Renal pelvis (tissue), 4 donors: ENCODE measurements around the gene TNPO2. TPM values are rescaled to one million over a fixed set of nuclear protein-coding genes. Genes with fewer than 3 reads are reported as not detected.
"Not testable (repeated sequence)": the region's sequence is repeated elsewhere in the genome, so short reads cannot be mapped to it uniquely, and the experiment has no call there.

Source experiments
- DNase-seq: peaks from one replicate; pipeline ENCODE4 v3.0.0-alpha.2; 2013
- polyA plus RNA-seq, 3 donors: library from polyadenylated mRNA; unstranded; fragments of 120-200 nt; gene quantifications; one replicate each; pipeline ENCODE4 v1.2.1, GENCODE V29; 2013; ENCODE audit not compliant: insufficient read length in 3 of 3

Gene TNPO2
- polyA plus RNA-seq, 3 donors, result 73.6 to 96.4 (median 81.7) TPM

DNA sequence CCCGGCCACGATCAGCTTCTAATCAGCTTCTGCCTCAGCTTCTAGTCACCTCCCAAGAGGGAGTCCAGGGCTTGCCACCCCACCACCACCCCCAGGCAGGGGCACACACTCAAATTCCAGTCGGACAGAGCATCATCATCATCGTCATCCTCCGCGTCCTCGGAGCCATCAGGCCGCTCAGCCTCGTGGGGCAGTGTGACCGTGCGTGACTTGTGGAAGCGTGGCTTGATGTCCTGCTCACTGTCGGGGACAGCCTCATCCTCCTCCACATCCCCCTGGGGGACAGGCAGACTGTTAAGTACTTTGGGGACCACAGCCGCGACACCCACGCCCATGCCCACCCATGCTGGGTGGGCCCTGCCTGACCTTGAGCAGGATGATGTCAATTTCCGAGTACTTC is 12.5 kb downstream of the TNPO2 start:
- DNase-seq, result no peak

DNA sequence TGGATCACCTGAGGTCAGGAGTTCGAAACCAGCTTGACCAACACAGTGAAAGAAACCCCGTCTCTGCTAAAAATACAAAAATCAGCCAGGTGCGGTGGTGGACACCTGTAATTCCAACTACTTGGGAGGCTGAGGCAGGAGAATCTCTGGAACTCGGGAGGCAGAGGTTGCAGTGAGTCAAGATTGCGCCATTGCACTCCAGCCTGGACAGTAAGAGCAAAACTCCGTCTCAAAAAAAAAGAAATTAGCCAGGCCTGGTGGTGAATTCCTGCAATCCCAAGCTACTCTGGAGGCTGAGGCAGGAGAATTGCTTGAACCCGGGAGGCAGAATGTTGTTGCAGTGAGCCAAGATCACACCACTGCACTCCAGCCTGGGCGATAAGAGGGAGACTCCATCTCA is 15.1 kb downstream of the TNPO2 start:
- DNase-seq, result no peak

DNA sequence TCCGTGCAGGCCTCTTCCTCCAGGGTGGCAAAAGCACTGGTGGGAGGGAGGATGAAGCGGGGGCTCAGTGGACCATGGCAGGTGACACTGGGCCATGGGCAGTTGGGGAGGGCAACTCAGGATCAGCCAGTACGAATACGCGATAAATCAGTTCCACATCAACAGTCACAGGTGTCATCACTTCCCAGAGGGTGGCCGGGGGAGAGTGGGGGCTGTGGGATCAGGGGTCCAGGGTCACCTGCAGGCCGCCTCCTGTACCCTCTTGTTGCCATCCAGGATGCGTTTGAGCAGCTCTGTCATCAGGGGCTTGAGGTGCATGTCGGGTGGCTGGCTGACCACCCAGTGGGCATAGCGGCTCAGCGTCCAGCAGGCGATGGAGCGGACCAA is 17.4 kb downstream of the TNPO2 start:
- no peak for DNase-seq

DNA sequence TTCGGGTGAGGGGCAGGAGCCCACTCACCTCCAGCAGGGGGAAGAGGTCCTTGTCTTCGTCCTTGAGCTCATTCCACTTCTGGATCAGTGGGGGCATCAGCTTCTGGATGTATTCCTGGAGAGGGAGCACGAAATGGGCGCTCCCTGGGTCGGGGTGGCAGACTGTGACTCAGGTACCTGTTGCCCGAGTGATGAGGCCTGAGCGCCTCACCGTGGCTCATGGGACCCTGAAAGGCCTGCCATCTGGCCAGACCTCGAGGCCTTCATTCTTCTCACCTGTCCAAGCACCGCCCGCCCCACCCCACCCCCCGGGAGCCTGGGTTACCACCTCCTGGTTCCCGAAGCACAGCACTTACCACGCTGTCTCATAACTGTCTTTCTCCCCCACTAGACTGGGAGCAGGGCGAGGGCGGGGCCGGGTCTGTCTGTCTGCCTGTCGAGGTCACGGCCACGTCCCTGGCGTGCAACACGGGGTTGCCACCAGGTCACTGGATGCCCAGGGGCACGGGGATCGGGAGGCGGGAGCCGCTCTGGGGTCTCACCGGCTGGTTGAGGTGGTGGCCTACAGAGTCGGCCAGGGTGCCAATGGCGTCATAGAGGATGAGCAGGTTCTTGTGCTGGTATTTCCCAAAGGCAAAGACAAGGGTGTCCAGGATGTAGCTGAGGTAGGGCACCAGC is 17.9 kb downstream of the TNPO2 start:
- DNase-seq, result no peak

DNA sequence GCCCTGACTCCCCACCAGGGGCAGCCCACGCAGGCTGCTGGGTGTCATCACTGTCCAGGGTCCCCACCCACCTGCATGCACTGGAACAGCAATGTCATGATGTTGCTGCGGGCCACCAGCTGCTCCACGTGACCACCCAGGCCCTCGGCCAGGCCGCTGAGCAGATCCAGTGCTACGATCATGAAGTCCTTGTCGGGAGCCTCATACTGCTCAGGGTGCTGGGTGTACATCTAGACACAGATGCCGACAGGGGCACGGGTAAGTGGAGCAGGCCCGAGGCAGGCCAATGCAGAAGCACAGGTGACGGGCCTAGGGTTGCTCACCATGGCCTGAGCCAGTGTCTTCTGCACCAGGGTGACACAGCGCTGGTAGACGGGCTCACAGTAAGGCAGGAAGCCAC is 18.6 kb downstream of the TNPO2 start:
- no peak for DNase-seq

DNA sequence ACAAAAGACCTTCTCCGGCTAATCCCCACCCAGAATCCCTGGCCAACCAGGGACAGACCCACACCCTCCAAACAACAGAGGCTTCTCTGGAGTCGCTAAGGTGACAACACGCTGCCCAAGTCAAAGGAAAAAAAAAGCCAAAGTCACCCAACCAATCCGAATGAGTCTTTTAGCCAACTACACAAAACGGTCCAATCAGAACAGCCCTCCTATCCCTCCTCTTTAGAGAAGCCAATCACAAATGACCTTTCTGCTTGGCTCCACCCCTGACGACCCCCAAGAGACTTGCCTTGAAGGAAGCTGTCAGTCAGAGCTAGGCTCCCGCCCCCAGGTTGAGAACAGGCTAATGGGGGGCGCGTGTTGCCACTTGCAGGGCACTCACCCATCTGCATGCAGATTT is 20.7 kb downstream of the TNPO2 start:
- DNase-seq, result no peak

DNA sequence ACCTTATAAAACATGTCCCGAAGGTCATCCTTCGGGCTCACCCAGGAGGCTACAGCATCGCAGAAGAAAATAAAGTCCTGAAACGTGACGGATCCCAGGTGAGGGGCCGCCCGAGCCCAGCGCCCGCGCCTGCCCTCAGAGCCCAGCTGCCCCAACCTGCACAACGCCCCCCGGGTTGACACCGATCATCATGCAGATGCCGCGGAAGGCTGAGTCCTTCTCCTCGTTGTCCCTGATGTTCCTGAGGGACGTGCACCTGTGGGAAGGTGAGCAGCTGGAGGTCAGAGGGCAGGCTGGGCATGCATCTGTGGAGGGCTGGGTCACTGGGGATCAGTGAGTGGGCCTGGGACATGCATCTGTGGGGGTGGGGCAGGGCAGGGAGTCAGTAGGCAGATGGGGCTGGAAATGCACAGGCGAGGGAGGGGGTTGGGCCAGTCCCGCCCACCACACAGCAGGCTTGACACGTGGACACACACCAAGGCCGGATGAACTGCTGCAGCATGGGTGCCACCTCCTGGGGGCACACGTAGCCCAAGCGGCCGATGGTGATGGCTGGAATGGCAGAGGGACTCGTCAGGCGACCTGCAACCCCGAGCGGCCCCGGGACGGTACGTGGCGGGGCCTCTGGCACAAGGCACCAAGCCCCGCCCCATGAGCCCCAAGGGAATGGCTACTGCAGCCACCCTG is 22.0 kb downstream of the TNPO2 start:
- DNase-seq, result no peak

DNA sequence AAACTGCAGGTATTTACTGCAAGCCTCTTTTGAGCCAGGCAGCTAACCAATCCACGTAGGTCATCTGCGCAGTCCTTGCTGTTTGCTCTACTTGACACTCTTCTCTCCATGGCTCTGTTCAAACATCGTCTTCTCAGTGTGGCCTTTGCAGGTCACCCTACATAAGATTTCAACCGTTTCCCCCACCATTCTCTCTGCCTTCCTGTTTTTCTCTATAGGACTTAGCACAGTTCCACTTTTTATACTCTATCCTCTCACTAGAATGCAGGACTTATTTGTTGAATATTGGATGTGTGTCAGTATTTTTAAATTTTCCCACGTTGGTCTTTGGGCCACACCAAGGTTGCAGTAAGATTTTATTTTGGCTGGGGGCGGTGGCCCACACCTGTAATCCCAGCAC is 25.6 kb downstream of the TNPO2 start:
- no peak for DNase-seq

DNA sequence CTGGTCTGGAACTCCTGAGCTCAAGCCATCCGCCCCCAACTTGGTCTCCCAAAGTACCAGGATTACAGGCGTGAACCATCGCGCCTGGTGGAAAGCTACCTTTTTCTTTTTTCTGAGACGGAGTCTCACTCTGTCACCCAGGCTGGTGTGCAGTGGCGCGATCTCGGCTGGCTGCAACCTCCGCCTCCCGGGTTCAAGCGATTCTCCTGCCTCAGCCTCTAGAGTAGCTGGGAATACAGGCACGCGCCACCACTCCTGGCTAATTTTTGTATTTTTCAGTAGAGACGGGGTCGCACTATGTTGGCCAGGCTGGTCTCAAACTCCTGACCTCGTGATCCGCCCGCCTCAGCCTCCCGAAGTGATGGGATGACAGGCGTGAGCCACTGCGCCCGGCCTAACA is 26.3 kb downstream of the TNPO2 start:
- DNase-seq, result not testable (repeated sequence)

DNA sequence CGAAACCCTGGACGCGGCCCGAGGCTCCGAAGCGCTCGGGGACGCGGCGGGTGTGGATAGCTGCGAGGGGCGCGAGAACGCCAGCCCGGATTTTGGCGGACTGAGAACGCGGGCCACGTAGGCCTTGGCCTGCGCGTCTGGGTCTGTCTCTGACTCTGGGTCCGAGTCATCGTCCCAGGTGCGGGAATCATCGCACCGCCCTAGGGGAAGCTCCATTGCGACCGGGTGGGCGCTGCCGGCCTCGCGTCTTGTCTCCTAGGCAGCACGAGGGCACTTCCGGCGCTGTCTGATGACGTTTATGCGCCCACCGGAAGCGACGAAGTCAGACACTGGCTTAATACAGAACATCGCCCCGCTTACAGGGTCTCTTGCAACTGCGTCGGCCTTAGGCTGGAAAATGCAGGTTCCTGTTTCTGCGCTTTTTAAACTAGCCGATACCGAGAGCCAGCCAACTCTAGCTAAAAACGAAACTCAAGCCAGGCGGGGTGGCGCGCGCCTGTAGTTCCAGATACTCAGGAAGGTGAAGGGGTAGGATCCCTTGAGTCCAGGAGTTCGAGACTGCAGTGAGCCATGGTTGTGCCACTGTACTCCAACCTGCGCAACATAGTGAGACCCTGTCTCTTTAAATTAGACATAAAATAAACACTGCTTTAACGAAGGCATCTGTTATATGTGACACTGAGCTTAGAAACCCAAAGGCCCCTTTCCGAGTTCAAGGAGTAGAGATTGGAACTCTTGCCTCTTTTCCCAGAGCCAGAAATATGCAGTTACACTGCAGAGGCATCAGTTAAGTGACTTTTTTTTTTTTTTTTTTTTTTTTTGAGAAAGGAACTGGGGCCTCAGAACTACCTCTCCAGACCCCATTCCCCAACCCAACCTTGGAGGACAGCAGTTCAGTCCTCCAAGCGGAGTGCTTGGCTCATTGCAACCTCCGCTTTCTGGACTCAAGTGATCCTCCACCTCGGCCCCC is 27.1 kb downstream of the TNPO2 start, which contains the start of gene FBXW9:
Gene FBXW9, minus strand, starts transcription at position 266 of the 970 bp plus-strand sequence. Its CDS starts 50 bp downstream, at position 216.
- peak; percentile 96 for DNase-seq

DNA sequence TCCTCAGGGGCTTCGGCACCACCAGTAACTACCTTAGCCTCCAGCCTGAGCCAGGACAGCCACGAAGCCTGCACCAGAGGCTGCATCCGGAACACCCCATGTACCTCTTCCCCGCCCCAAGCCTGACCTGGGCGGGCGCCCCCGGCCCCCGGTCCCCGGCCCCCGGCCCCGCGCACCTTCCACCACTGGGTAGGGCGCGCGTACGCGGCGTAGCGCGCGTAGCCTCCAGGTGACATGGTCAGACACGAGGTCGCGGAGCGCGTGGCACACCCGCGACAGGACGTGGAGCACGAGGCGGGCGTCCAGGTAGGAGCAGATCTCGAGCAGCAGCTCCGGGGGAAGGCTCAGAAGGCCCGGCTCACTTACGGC is 27.8 kb downstream of the TNPO2 start:
- no peak for DNase-seq

DNA sequence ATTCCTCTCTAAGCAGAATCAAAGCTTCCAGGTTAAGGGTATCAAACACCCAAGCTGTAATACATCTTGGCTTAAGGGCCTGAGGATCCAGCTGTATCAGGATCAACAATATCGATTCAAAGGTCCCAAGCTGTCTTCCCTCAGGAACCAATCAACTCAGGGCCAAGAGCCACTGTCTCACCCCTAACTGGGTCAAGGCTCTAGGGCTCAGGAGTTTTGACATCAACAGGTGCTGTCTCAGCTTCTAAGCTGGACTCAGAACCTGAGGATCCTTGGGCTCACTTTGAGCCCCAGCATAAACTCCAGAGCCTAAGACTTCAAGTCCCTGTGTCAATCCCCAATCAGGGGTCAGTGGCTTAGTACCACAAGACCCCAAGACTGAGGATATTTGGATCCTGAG is 28.2 kb downstream of the TNPO2 start:
- no peak for DNase-seq

DNA sequence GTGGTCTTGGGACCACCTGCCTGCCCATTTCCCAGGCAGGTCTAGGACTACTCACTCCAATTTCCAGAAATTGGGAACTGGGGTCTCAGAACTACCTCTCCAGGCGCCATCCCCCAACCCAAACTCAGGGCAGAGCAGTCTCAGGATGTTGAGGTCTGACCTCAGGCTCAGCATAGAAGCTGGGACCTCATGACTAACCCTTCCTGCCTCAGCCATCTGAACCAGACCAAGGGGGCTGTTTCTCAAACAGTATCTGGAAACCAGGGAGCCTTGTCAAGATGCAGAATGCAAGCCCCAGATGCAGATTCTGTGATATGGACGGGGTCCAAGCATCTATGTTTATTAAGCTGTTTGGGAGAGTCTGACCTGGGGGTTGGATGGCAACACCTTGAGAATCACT is 28.6 kb downstream of the TNPO2 start:
- DNase-seq, result no peak

DNA sequence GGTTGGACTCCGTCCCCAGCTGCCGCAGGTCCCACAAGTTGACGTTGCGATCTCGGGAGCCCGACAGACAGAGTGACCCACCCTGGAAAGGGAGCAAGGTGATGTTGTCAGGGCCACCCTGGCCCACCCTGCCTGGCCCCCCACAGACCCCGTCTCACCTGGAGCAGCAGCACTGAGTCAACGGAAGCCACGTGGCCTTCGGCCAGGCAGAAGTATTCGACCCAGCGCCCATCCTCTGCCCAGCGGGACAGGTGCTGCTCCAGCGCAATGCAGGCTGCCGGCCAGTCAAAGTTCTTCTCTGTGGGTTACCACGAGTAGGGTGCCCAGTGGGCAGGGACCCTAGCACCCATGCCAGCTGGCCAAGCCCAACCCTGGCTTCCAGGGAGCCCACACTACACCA is 29.1 kb downstream of the TNPO2 start:
- DNase-seq, result no peak

DNA sequence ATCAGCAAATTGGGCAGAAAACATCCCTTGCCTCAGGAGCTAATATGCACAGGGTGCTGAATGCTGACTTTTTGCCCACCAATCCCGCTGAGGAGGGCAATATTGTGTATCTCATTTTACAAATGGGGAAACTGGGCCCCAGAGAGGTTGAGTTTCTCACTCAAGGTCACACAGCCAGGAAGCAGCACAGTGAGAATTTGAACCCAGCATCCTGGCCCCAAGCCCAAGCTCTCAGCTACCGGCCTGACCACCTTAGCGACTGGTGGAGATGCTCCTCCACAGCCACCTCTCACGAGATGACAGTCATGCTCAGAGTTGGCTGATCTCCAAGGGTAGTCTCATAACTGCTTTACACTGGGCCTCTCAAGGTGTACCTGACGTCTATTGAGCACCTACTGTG is 30.8 kb downstream of the TNPO2 start:
- DNase-seq, result no peak

DNA sequence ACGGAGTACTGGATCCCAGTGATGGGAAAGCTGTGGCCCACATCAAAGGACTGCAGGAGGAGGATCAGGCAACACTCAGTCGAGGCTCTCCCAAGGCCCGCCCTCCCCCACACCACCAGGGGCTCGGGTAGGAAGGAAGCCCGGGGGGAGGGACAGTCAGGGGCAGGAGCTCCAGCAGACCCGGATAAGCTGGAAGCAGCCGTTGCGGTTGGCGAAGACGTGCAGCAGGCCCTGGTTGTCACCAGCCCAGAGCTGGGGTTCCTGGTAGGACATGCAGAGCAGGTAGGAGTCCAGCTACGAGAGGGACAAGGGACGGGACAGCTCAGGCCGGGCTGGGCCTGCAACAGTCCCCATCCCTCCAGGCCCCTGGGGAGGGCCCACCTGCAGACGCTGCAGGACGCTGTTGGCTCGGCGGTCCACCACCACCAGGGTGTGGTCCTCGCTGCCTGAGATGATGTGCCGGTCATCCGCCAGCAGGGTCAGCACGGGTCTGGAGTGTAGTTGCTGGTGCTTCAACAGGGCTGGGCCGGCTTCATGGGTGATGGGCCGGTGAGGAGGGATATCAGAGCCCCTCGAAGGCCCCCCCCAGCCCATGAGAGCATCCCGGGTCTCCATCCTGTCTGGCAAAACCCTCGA is 34.0 kb downstream of the TNPO2 start:
- no peak for DNase-seq

DNA sequence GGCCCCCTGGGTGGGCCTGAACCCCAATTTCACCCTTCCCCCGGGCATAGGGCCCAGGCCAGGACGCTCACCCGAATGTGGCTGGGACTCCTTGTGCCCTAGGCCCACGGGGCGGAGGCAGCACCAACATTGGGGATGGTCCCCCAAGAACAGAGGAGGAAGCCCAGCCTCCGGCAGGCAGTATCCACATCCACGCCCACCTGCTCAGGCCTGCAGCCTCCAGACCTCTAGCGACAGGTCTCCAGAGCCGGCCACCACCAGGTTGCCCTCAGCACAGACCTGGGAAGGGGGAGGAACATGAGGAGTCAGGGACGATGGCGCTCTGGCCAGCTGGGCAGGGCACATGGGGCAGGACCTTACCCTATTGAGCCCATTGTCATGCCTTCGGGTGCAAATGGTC is 34.7 kb downstream of the TNPO2 start:
- DNase-seq, result no peak

DNA sequence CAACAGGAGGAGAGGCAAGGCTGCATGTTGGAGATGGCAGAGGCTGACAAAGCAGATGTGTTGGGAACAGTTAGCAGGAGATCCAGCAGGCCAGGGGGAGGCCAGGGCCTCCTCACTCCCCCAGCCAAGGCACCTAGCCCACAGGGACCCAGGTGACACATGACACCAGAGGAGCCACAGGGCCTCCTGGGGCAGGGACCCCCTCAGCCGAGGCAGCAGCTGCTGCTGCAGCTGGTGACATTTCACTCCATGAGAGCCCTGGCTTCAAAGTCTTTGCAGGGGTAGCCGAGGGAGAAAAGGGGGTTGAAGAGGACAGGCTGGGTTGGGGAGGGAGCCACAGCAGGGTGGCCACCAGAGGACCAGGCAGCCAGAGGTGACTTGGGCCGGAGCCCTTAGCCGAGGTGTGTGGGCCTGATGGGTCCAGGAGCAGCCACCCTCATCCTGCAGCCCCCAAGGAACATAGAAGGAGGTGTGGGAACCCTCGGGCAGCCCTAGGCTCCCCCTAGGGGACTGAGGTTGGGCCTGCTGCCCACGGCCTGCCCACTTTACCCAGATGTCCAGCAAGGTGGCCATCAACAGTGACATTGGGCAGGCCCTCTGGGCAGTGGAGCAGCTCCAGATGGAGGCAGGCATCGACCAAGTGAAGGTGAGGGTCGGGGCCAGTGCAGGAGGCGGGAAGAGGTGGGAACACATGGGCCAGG is 36.1 kb downstream of the TNPO2 start, which contains the start of gene GNG14:
Gene GNG14, plus strand, starts transcription at position 503 of the 701 bp plus-strand sequence. Its CDS starts 51 bp downstream, at position 554.
- DNase-seq, result no peak

DNA sequence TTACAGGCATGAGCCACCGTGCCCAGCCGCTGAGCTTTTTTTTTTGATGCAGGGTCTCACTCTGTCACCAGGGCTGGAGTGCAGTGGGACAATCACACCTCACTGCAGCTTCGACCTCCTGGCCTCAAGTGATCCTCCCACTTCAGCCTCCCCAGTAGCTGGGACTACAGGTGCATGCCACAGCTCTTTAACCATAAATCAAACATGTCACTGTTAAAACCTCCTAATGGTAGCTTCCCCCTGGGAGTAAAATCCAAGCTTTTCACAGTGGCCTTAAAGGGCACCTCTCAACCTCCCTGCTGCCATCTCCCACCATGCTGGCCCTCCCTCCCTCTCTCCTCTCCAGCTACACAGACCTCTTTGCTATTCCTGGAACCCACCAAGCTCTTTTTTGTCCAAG is 37.9 kb downstream of the TNPO2 start:
- no peak for DNase-seq

DNA sequence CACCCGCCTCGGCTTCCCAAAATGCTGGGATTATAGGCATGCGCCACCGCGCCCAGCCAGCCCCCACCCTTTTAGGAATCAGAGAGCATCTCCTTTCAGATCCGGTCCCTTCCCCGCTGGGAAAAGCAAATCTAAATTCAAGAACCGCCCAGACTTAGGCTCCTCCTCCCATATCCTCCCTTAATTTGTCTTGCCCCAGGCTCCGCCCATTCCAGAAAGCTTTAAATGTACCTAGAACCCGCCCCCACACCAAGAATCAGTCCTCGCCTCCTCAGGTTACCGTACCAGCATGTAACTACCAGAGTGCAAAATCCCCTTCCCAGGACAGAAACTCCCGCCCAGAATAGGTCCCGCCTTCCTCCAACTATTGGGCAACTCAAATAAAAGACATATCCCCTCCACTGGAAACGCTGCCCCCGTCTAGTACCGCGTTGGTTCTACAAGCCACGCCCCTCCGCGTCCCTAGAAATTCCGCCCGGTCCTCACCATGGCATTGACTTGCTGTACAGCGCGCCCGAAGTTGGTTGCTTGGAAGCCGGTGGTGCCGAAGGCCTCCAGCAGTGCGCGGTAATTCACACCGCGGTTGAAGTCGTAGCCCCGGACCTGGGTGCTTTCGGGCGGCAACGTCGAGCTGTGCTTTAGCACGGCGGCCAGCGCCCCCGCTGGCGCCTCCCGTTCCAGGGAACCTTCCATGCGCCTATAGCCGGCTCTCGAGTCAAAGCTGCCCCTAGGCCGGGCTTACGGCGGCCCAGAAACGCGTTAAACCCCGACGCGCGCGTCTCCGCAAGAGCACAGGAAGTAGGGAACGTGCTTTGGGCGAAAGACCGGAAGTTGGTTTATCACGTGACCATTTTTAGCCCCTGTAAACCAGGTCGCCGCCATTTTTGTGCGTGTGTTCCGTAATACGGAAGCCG is 42.4 kb downstream of the TNPO2 start, which contains the start of gene DHPS:
Gene DHPS, minus strand, starts transcription at position 807 of the 914 bp plus-strand sequence. Its CDS starts 114 bp downstream, at position 693.
- peak; percentile 98 for DNase-seq
